IMR-90 (cell line): Measurements from ENCODE around the gene CDK11B. TPM values are rescaled to one million over a fixed set of nuclear protein-coding genes. Genes with fewer than 3 reads are reported as not detected.
"Not testable (repeated sequence)": the region's sequence is repeated elsewhere in the genome, so short reads cannot be mapped to it uniquely, and the experiment has no call there.

Experiments
- ATAC-seq: fragments of 200-7000 bp; cut with Tn5 transposase; 2 replicates; pipeline ENCODE4 v1.9.1; 2020; ENCODE audit warnings: low read depth, mild to moderate bottlenecking, moderate library complexity
- BruUV-seq: library from RNA; stranded (reverse); fragments of 400-500 nt; replicated peaks from 2 replicates; lab custom pipeline; 2021; lab: Mats Ljungman, UMichigan
- CTCF ChIA-PET: fragments of 300-600 bp; formaldehyde crosslinking; extraction: SDS; loops from one replicate; lab custom pipeline; 2021; ENCODE audit warnings: antibody characterized with exemption; lab: Yijun Ruan, JAX
- POLR2A ChIA-PET: fragments of 300-600 bp; sonication (Branson Sonifier 250); formaldehyde crosslinking; loops from one replicate; lab custom pipeline; 2022; ENCODE audit warnings: antibody characterized with exemption; ENCODE audit not compliant: unreplicated experiment; lab: Charles Lee
- DNase-seq: peaks from one replicate; pipeline ENCODE4 v3.0.0; 2013
- H2AFZ ChIP-seq: replicated peaks from 2 replicates; pipeline ENCODE3; 2013; ENCODE audit warnings: low read length, mild to moderate bottlenecking; ENCODE audit not compliant: poor library complexity
- H2AK5ac ChIP-seq: 2 replicates; pipeline ENCODE4 v1.6.1; 2013; ENCODE audit warnings: low read depth, low read length, inconsistent platforms
- H2AK9ac ChIP-seq: replicated peaks from 2 replicates; pipeline ENCODE3; 2013; ENCODE audit warnings: mild to moderate bottlenecking, low read depth, low read length, moderate library complexity; ENCODE audit not compliant: poor library complexity
- H2BK120ac ChIP-seq: 2 replicates; pipeline ENCODE4 v1.6.1; 2013; ENCODE audit warnings: low read depth, low read length, inconsistent platforms
- H2BK15ac ChIP-seq: 3 replicates; pipeline ENCODE4 v1.6.1; 2013; ENCODE audit warnings: low read depth, low read length, inconsistent platforms
- H2BK20ac ChIP-seq: 2 replicates; pipeline ENCODE4 v1.6.1; 2013; ENCODE audit warnings: low read depth, mild to moderate bottlenecking, inconsistent platforms, low read length, moderate library complexity
- H2BK5ac ChIP-seq: 2 replicates; pipeline ENCODE4 v1.6.1; 2013; ENCODE audit warnings: mild to moderate bottlenecking, low read depth, low read length, inconsistent platforms; ENCODE audit not compliant: poor library complexity, severe bottlenecking
- H3K14ac ChIP-seq: replicated peaks from 2 replicates; pipeline ENCODE4 v1.6.1; 2013; ENCODE audit warnings: low read depth, low read length, inconsistent platforms
- H3K18ac ChIP-seq: 2 replicates; pipeline ENCODE4 v1.6.1; 2013; ENCODE audit warnings: low read depth, low read length, control low read depth
- H3K23ac ChIP-seq: 2 replicates; pipeline ENCODE4 v1.6.1; 2013; ENCODE audit warnings: low read depth, low read length, inconsistent platforms
- H3K27ac ChIP-seq: 2 replicates; pipeline ENCODE4 v1.5.1; 2013; ENCODE audit warnings: mild to moderate bottlenecking, control low read depth, low read length; ENCODE audit not compliant: insufficient read depth
- H3K27me3 ChIP-seq: 2 replicates; pipeline ENCODE4 v1.6.1; 2013; ENCODE audit warnings: low read length; ENCODE audit not compliant: control insufficient read depth, insufficient read depth
- H3K36me3 ChIP-seq: 2 replicates; pipeline ENCODE4 v1.6.1; 2013; ENCODE audit warnings: low read length, mixed read lengths; ENCODE audit not compliant: control insufficient read depth, insufficient read depth
- H3K4ac ChIP-seq: 2 replicates; pipeline ENCODE4 v1.6.1; 2013; ENCODE audit warnings: low read depth, low read length, inconsistent platforms
- H3K4me1 ChIP-seq: 2 replicates; pipeline ENCODE4 v1.6.1; 2013; ENCODE audit warnings: low read length, mixed read lengths; ENCODE audit not compliant: control insufficient read depth, insufficient read depth
- H3K4me2 ChIP-seq: 2 replicates; pipeline ENCODE4 v1.6.1; 2013; ENCODE audit warnings: low read depth, mild to moderate bottlenecking, control low read depth, low read length, moderate library complexity
- H3K4me3 ChIP-seq: 2 replicates; pipeline ENCODE4 v1.5.1; 2013; ENCODE audit warnings: low read depth, mild to moderate bottlenecking, control low read depth, low read length, moderate library complexity; ENCODE audit not compliant: insufficient read depth
- H3K56ac ChIP-seq: 2 replicates; pipeline ENCODE4 v1.6.1; 2013; ENCODE audit warnings: low read length, inconsistent platforms; ENCODE audit not compliant: insufficient read depth; ENCODE audit errors: extremely low read depth
- H3K79me1 ChIP-seq, 2 experiments: 2 replicates each; pipeline ENCODE4 v1.6.1; 2013; ENCODE audit warnings: low read length in 2 of 2, inconsistent platforms in 1 of 2, low read depth in 1 of 2
- H3K9ac ChIP-seq: 2 replicates; pipeline ENCODE4 v1.6.1; 2013; ENCODE audit warnings: low read depth, low read length, control low read depth
- H3K9me1 ChIP-seq: 2 replicates; pipeline ENCODE4 v1.6.1; 2013; ENCODE audit warnings: low read length, inconsistent platforms; ENCODE audit not compliant: insufficient read depth
- H3K9me3 ChIP-seq: 2 replicates; pipeline ENCODE4 v1.6.1; 2013; ENCODE audit warnings: low read length; ENCODE audit not compliant: control insufficient read depth, insufficient read depth
- H4K20me1 ChIP-seq: 2 replicates; pipeline ENCODE4 v1.6.1; 2013; ENCODE audit warnings: low read length, inconsistent platforms; ENCODE audit not compliant: insufficient read depth
- H4K5ac ChIP-seq: 2 replicates; pipeline ENCODE4 v1.6.1; 2013; ENCODE audit warnings: mild to moderate bottlenecking, low read depth, low read length, control low read depth
- H4K8ac ChIP-seq, 2 experiments: 2 replicates each; pipeline ENCODE4 v1.6.1; 2013; ENCODE audit warnings: low read depth in 2 of 2, low read length in 2 of 2, control low read depth in 1 of 2, inconsistent platforms in 1 of 2
- H4K91ac ChIP-seq: 2 replicates; pipeline ENCODE4 v1.6.1; 2013; ENCODE audit warnings: low read depth, low read length, inconsistent platforms; ENCODE audit not compliant: insufficient read depth
- WGBS, 2 experiments: methylation state at CpG; one replicate each; pipeline versions ENCODE4 v1.1.5 to v1.1.7; 2013; ENCODE audit warnings: missing lambda C conversion rate in 2 of 2; ENCODE audit not compliant: insufficient read length in 1 of 2; ENCODE audit errors: extremely low coverage in 2 of 2; 5-methylcytosine and 5-hydroxymethylcytosine counted together
- dilution Hi-C: fragments of 300-500 bp; cut with HindIII; formaldehyde crosslinking; loops from one replicate; pipeline ENCODE4 v1.14.3; 2018; ENCODE audit warnings: low sequenced_read_pairs; ENCODE audit not compliant: unreplicated experiment
- in situ Hi-C: fragments of 300-500 bp; cut with MboI; formaldehyde crosslinking; loops from 3 replicates; pipeline ENCODE4 v1.14.3; 2019; ENCODE audit warnings: low sequenced_read_pairs, inconsistent platforms, mixed read lengths
- intact Hi-C: fragments of 100-400 bp; cut with micrococcal nuclease; formaldehyde crosslinking; loops from 2 replicates; pipeline ENCODE4 v1.10.0; 2022
- polyA plus RNA-seq, 3 experiments: library from polyadenylated mRNA; depleted of rRNA; stranded (reverse); fragments of >200 nt; gene quantifications; 2 replicates each; pipeline ENCODE4 v1.2.3, GENCODE V29; 2012; ENCODE audit warnings: low replicate concordance in 1 of 3
- total RNA-seq: library from RNA; depleted of rRNA; stranded (reverse); fragments of >200 nt; gene quantifications from 2 replicates; pipeline ENCODE4 v1.2.3, GENCODE V29; 2012

The CDK11B gene
- total and polyA plus RNA-seq, 2 of the 4 experiments (the other 2 are of a cell fraction), result 8.2 to 19.1 TPM

DNA sequence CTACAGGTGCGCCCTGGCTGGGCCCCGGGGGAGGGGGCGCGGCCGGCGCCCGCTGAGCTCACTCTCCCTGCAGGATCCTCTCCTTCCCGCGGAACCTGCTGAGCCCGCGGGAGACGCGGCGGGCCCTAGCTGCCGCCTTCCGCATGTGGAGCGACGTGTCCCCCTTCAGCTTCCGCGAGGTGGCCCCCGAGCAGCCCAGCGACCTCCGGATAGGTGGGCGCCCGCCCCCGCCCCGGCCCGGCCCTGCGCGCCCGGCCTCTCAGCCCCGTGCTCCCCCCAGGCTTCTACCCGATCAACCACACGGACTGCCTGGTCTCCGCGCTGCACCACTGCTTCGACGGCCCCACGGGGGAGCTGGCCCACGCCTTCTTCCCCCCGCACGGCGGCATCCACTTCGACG lies 41.3 kb upstream of the CDK11B start:
- H2AFZ ChIP-seq, DNase-seq, H2AK9ac ChIP-seq, dilution Hi-C loops, H3K27me3 ChIP-seq, H2BK20ac ChIP-seq, H3K9me1 ChIP-seq, H3K79me1 ChIP-seq, H2BK5ac ChIP-seq, H4K8ac ChIP-seq, POLR2A ChIA-PET, H3K56ac ChIP-seq, H3K4ac ChIP-seq, H2BK120ac ChIP-seq, H4K20me1 ChIP-seq, H4K5ac ChIP-seq, in situ Hi-C loops, ATAC-seq, H3K14ac ChIP-seq, intact Hi-C loops, H3K9ac ChIP-seq, H2AK5ac ChIP-seq, H2BK15ac ChIP-seq, H3K23ac ChIP-seq, CTCF ChIA-PET, H3K9me3 ChIP-seq, H3K4me3 ChIP-seq, H3K4me2 ChIP-seq, H3K18ac ChIP-seq, H3K27ac ChIP-seq, BruUV-seq, H4K91ac ChIP-seq, H3K36me3 ChIP-seq, H3K4me1 ChIP-seq: not testable (repeated sequence)
- no CpG with 5 or more reads among the region's 45 CpGs for WGBS, 2 experiments

DNA sequence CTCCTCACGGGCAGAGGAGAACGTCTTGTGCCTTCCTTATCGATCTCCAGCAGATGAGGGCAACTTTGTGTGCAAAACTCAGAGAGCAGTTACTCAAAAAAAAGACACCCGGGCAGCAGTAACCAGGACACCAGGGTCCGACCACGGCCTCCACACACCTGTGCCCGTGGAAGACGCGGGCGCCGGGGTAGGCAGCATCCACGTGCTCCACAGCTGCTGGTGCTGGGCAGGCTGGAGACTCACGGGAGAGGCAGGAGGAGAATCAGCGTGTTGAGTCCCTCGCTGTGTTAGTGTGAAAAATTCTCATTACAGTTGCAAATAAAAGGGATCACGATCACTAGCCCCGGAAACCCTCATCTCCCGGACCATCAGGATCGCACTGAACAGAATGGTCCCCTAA lies 40.3 kb upstream of the CDK11B start:
- POLR2A ChIA-PET, result not testable (repeated sequence)
- WGBS, 2 experiments, result no CpG with 5 or more reads among the region's 19 CpGs

More for the DNA sequence above, 40.3 kb upstream of the CDK11B start:
- H4K8ac ChIP-seq, H3K4me1 ChIP-seq, H3K14ac ChIP-seq, H3K79me1 ChIP-seq, H4K91ac ChIP-seq, H3K9me1 ChIP-seq, H2BK15ac ChIP-seq, H3K9ac ChIP-seq, H3K27me3 ChIP-seq, H4K5ac ChIP-seq, H2AFZ ChIP-seq, H3K36me3 ChIP-seq, H3K18ac ChIP-seq, H3K9me3 ChIP-seq, intact Hi-C loops, H2AK5ac ChIP-seq, BruUV-seq, ATAC-seq, H3K27ac ChIP-seq, H4K20me1 ChIP-seq, DNase-seq, CTCF ChIA-PET, H3K4ac ChIP-seq, H3K23ac ChIP-seq, H3K4me3 ChIP-seq, H2AK9ac ChIP-seq, H2BK20ac ChIP-seq, dilution Hi-C loops, H2BK120ac ChIP-seq, H3K56ac ChIP-seq, H3K4me2 ChIP-seq, in situ Hi-C loops, H2BK5ac ChIP-seq: not testable (repeated sequence)
